ENCODE results near the gene HPS3.
"Not testable (repeated sequence)": the region's sequence is repeated elsewhere in the genome, so short reads cannot be mapped to it uniquely, and the experiment has no call there.

The HPS3 gene

DNA sequence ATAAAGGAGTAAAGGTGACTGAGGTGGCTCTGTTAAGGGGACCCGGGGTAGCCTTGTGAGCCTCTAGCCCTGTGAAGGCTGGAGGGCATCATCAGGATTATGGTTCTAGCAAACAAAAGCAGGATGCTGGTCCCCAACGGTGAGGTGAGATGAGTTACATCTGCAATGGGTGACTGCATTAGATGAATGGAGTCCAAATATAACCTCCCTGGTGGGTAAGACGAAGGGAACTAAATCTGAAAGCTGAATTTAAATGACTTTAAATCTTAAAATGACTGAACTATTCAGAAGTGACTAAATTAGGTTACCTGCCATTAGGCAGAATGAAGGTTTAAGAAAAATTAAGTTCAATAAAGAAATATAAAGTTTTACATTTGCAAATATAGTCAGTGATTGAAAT is 38.5 kb upstream of the HPS3 start:
- Histone ChIP-seq H3K9me3 (ENCODE audit: control insufficient read depth, insufficient read depth, low read length) (no peaks in the 10 kb centered on the region), H3K27ac (ENCODE audit: low read depth, low read length) (no peak overlapping the region), H3K4me3 (ENCODE audit: low read depth, low read length) (no peak overlapping the region)

DNA sequence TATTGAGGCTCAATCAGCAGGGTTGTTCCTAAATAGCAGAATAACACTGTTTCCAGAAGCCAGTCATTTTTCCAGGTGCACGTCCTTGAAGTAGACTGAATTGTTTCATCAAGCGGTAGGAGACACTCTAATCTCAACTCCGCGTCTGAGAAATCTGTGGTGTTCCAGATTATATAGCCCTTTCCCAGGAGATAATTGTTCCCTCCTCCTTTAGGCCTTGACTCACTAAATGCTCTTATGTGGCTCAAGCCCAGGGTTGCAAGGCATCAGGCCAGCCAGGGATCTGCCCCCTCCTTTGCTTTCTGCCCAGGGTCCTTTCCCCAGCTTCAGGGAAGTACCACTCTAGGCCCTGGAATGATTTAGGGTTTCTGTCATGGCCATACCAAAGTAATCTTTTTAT is 37.5 kb upstream of the HPS3 start:
- no peaks in the 10 kb centered on the region for H3K9me3 ChIP-seq (ENCODE audit: control insufficient read depth, insufficient read depth, low read length)
- no peaks in the 10 kb centered on the region for H3K36me3 ChIP-seq (ENCODE audit: control insufficient read depth, insufficient read depth, low read length)
- no peak overlapping the region for H3K4me3 ChIP-seq (ENCODE audit: low read depth, low read length)
- no peak overlapping the region for H3K9ac ChIP-seq (ENCODE audit: low read depth, low read length)
- H3K27ac ChIP-seq (ENCODE audit: low read depth, low read length): no peak overlapping the region
- H3K4me1 ChIP-seq (ENCODE audit: control insufficient read depth, insufficient read depth, low read length): no peaks in the 10 kb centered on the region
- H3K27me3 ChIP-seq (ENCODE audit: control insufficient read depth, insufficient read depth, low read length): peaks cover 5% of the 10 kb centered on the region

More for the DNA sequence above, 38.5 kb upstream of the HPS3 start:
- Histone ChIP-seq H3K4me1 (ENCODE audit: control insufficient read depth, insufficient read depth, low read length) (no peaks in the 10 kb centered on the region), H3K9ac (ENCODE audit: low read depth, low read length) (no peak overlapping the region), H3K27me3 (ENCODE audit: control insufficient read depth, insufficient read depth, low read length) (peaks cover 7% of the 10 kb centered on the region), H3K36me3 (ENCODE audit: control insufficient read depth, insufficient read depth, low read length) (no peaks in the 10 kb centered on the region)

DNA sequence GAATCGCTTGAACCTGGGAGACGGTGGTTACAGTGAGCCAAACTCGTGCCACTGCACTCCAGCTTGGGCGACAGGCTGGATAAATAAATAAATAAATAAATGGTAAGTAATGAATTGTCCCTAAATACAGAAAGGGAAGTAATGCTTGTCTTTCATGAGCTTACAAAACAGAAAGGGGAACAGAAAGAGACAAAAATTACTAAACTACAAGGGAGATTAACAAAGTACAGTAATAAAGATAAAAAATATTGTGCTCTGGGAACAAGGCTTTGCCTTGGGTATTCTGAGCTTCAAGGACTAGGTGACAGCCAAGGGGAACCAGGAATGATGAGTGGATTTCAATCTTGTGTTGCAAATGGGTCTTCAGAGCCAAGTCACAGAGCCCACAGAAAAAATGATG is 34.0 kb upstream of the HPS3 start:
- Histone ChIP-seq H3K27ac (ENCODE audit: low read depth, low read length) (no peak overlapping the region), H3K4me3 (ENCODE audit: low read depth, low read length) (no peak overlapping the region), H3K9me3 (ENCODE audit: control insufficient read depth, insufficient read depth, low read length) (no peaks in the 10 kb centered on the region; the same call in 1 of the 2 replicates), H3K4me1 (ENCODE audit: control insufficient read depth, insufficient read depth, low read length) (no peaks in the 10 kb centered on the region), H3K36me3 (ENCODE audit: control insufficient read depth, insufficient read depth, low read length) (no peaks in the 10 kb centered on the region), H3K27me3 (ENCODE audit: control insufficient read depth, insufficient read depth, low read length) (no peaks in the 10 kb centered on the region), H3K9ac (ENCODE audit: low read depth, low read length) (no peak overlapping the region)

DNA sequence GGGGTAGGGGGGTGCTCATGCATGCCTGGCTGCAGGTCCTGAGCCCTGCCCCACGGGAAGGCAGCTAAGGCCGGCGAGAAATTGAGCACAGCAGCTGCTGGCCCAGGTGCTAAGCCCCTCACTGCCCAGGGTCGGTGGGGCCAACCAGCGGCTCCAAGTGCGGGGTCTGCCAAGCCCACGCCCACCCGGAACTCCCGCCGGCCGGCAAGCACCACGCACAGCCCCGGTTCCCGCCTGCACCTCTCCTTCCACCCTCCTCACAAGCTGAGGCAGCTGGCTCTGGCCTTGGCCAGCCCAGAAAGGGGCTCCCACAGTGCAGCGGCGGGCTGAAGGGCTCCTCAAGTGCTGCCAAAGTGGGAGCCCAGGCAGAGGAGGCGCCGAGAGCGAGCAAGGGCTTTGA is 31.5 kb upstream of the HPS3 start:
- H3K9ac ChIP-seq (ENCODE audit: low read depth, low read length); H3K27ac ChIP-seq (ENCODE audit: low read depth, low read length); H3K36me3 ChIP-seq (ENCODE audit: control insufficient read depth, insufficient read depth, low read length); H3K4me1 ChIP-seq (ENCODE audit: control insufficient read depth, insufficient read depth, low read length); H3K9me3 ChIP-seq (ENCODE audit: control insufficient read depth, insufficient read depth, low read length); H3K27me3 ChIP-seq (ENCODE audit: control insufficient read depth, insufficient read depth, low read length); H3K4me3 ChIP-seq (ENCODE audit: low read depth, low read length): not testable (repeated sequence)

DNA sequence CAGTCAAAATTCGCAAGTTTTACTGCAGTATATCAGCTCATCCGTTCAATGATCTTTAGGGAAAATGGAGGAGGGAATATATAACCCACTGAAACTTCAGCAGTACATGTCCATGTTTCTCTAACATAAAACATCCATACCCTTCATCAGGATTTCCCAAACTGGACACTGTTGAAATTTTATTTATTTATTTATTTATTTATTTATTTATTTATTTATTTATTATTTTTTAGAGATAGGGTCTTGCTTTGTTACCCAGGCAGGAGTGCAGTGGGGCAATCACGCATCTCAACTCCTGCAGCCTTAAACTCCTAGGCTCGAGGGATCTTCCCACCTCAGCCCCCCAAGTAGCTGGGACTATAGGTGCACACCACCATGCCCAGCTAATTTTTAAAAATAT is 28.3 kb upstream of the HPS3 start:
- H3K4me1 ChIP-seq (ENCODE audit: control insufficient read depth, insufficient read depth, low read length): no peaks in the 10 kb centered on the region
- H3K36me3 ChIP-seq (ENCODE audit: control insufficient read depth, insufficient read depth, low read length): no peaks in the 10 kb centered on the region
- no peaks in the 10 kb centered on the region for H3K27me3 ChIP-seq (ENCODE audit: control insufficient read depth, insufficient read depth, low read length)
- H3K4me3 ChIP-seq (ENCODE audit: low read depth, low read length): no peak overlapping the region
- H3K27ac ChIP-seq (ENCODE audit: low read depth, low read length): no peak overlapping the region
- H3K9ac ChIP-seq (ENCODE audit: low read depth, low read length): no peak overlapping the region
- H3K9me3 ChIP-seq (ENCODE audit: control insufficient read depth, insufficient read depth, low read length): peaks cover 3% of the 10 kb centered on the region

DNA sequence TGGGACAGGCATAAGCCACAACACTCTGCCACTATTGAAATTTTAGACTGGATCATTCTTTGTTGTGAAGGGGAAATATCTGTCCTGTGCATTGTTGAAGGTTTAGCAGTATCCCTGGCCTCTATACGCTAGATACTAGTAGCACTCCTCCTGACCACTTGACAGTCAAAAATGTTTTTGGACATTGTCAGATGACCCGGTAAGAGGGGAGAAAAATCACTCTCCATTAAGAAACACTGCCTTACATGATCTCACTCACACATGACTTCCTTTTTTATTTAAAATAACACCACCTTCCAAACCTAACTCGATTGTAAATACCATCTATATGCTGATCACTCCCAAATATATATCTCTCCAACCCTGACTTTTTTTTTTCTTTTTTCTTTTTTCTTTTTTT is 27.8 kb upstream of the HPS3 start:
- H3K36me3 ChIP-seq (ENCODE audit: control insufficient read depth, insufficient read depth, low read length): no peaks in the 10 kb centered on the region
- no peaks in the 10 kb centered on the region for H3K27me3 ChIP-seq (ENCODE audit: control insufficient read depth, insufficient read depth, low read length)
- H3K4me1 ChIP-seq (ENCODE audit: control insufficient read depth, insufficient read depth, low read length): no peaks in the 10 kb centered on the region
- H3K4me3 ChIP-seq (ENCODE audit: low read depth, low read length): no peak overlapping the region
- H3K9ac ChIP-seq (ENCODE audit: low read depth, low read length): no peak overlapping the region
- no peak overlapping the region for H3K27ac ChIP-seq (ENCODE audit: low read depth, low read length)
- peaks cover 8% of the 10 kb centered on the region for H3K9me3 ChIP-seq (ENCODE audit: control insufficient read depth, insufficient read depth, low read length)

DNA sequence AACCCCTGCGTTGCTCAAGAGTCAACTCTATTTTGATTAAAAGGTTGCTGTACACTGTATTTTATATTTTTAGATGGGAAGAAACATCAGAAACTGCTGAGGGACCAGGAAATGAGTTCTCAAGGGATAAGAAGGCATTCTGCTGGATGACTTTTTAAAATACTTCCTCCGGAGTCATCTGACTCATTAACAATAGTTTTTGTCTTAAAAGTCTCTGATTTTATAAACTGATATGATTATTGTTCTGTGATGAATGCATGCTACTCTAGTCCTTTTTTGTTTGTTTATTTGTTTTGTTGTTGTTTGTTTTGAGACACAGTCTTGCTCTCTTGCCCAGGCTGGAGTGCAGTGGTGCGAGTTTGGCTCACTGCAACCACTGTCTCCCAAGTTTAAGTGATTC is 25.0 kb upstream of the HPS3 start:
- H3K36me3 ChIP-seq (ENCODE audit: control insufficient read depth, insufficient read depth, low read length): no peaks in the 10 kb centered on the region
- H3K4me1 ChIP-seq (ENCODE audit: control insufficient read depth, insufficient read depth, low read length): no peaks in the 10 kb centered on the region
- H3K4me3 ChIP-seq (ENCODE audit: low read depth, low read length): no peak overlapping the region
- no peak overlapping the region for H3K9ac ChIP-seq (ENCODE audit: low read depth, low read length)
- no peak overlapping the region for H3K27ac ChIP-seq (ENCODE audit: low read depth, low read length)
- H3K27me3 ChIP-seq (ENCODE audit: control insufficient read depth, insufficient read depth, low read length): no peaks in the 10 kb centered on the region
- H3K9me3 ChIP-seq (ENCODE audit: control insufficient read depth, insufficient read depth, low read length): peaks cover 12% of the 10 kb centered on the region

DNA sequence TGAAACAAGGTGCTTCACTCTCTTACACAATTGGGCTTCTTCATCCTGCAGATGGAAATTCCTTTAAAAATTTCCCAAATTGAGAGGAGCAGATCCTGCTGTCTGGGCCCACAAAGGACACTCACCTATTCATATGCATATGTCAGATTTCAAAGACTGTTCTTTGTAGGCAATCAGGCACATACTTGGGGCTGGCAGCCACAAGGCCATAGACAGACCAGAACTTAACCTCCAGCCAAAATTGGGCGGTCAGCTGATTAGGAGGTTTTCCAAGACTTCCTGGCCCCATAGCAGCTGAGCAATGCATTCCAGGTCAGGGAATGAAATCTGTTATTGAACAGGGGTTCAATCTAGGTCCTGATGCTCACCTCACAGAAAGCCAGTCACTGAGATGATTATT is 15.0 kb upstream of the HPS3 start:
- Histone ChIP-seq H3K4me3 (ENCODE audit: low read depth, low read length) (no peak overlapping the region), H3K36me3 (ENCODE audit: control insufficient read depth, insufficient read depth, low read length) (no peaks in the 10 kb centered on the region), H3K9me3 (ENCODE audit: control insufficient read depth, insufficient read depth, low read length) (peaks cover 3% of the 10 kb centered on the region; the same call in 1 of the 2 replicates), H3K9ac (ENCODE audit: low read depth, low read length) (no peak overlapping the region), H3K27me3 (ENCODE audit: control insufficient read depth, insufficient read depth, low read length) (no peaks in the 10 kb centered on the region), H3K27ac (ENCODE audit: low read depth, low read length) (no peak overlapping the region), H3K4me1 (ENCODE audit: control insufficient read depth, insufficient read depth, low read length) (peaks cover 7% of the 10 kb centered on the region; the same call in 1 of the 2 replicates)

DNA sequence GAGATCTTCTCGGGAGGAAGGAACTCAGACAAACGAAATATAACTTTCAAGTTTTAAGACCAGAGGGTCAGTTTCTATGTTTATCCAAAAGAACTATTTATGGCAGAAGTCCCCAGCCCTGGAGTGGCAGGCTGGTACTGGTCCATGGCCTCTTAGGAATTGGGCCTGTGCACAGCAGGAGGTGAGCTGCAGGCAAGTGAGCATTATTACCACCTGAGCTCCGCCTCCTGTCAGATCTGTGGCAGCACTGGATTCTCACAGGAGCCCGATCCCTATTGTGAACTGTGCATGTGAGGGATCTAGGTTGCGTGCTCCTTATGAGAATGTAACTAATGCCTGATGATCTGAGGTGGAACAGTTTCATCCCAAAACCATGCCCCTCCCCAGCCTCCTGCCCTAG is 14.3 kb upstream of the HPS3 start:
- Histone ChIP-seq H3K4me1 (ENCODE audit: control insufficient read depth, insufficient read depth, low read length) (peaks cover 7% of the 10 kb centered on the region; the same call in 1 of the 2 replicates), H3K9ac (ENCODE audit: low read depth, low read length) (no peak overlapping the region), H3K36me3 (ENCODE audit: control insufficient read depth, insufficient read depth, low read length) (no peaks in the 10 kb centered on the region), H3K9me3 (ENCODE audit: control insufficient read depth, insufficient read depth, low read length) (peaks cover 3% of the 10 kb centered on the region; the same call in 1 of the 2 replicates), H3K4me3 (ENCODE audit: low read depth, low read length) (no peak overlapping the region), H3K27me3 (ENCODE audit: control insufficient read depth, insufficient read depth, low read length) (no peaks in the 10 kb centered on the region), H3K27ac (ENCODE audit: low read depth, low read length) (no peak overlapping the region)

DNA sequence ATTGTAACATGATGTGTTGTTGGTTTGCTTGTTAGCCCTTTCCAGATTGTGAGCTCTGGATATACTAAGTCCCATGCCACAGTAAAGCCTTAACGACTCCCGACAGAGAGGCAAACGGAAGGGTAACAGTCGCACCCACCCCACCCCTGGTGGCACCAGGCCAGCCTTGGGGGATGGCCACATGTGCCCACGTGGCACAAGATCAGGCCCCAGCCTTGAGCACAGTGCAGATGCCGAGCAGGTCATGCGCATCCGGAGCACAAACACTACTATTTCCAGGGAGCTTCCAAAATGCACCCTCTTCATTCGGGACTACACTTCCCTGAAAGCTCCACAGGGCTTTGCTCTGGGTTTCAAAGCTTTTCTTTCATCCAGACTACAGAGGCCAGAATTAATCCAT is 10.7 kb upstream of the HPS3 start:
- Histone ChIP-seq H3K9ac (ENCODE audit: low read depth, low read length) (no peak overlapping the region), H3K27me3 (ENCODE audit: control insufficient read depth, insufficient read depth, low read length) (no peaks in the 10 kb centered on the region), H3K36me3 (ENCODE audit: control insufficient read depth, insufficient read depth, low read length) (no peaks in the 10 kb centered on the region), H3K9me3 (ENCODE audit: control insufficient read depth, insufficient read depth, low read length) (no peaks in the 10 kb centered on the region; the same call in 1 of the 2 replicates), H3K4me1 (ENCODE audit: control insufficient read depth, insufficient read depth, low read length) (peaks cover 7% of the 10 kb centered on the region; the same call in 1 of the 2 replicates), H3K27ac (ENCODE audit: low read depth, low read length) (no peak overlapping the region), H3K4me3 (ENCODE audit: low read depth, low read length) (no peak overlapping the region)

DNA sequence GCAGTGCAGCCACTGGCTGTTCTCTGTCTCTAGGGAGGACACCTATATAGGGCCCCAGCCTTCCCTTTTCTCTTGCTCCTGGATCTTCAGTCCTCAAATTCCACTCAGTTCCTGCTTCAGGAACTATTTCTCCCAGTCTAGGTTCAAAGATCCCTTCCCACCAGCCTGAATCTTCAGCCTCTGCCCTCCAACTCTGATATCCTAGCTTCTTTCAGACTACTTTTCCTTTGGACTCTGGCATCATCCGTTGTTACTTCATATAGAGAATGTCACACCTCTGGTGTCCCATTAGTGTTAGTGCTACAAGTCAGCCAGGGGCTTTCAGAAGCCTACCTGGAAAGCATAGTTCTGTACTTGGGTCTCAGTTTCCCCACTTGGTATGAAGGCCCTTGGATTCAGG is 10.0 kb upstream of the HPS3 start:
- H3K36me3 ChIP-seq (ENCODE audit: control insufficient read depth, insufficient read depth, low read length): no peaks in the 10 kb centered on the region
- H3K4me1 ChIP-seq (ENCODE audit: control insufficient read depth, insufficient read depth, low read length): peaks cover 4% of the 10 kb centered on the region; the same call in 1 of the 2 replicates
- H3K4me3 ChIP-seq (ENCODE audit: low read depth, low read length): no peak overlapping the region
- no peaks in the 10 kb centered on the region for H3K9me3 ChIP-seq (ENCODE audit: control insufficient read depth, insufficient read depth, low read length)
- H3K27me3 ChIP-seq (ENCODE audit: control insufficient read depth, insufficient read depth, low read length): no peaks in the 10 kb centered on the region
- no peak overlapping the region for H3K27ac ChIP-seq (ENCODE audit: low read depth, low read length)
- H3K9ac ChIP-seq (ENCODE audit: low read depth, low read length): no peak overlapping the region
